GM12801 (cell line): ENCODE measurements around the gene SHOX.

Experiments
- CTCF ChIP-seq: IDR thresholded peaks from one replicate; pipeline ENCODE4 v1.5.1; 2011; ENCODE audit warnings: control low read depth; ENCODE audit not compliant: insufficient read length; ENCODE audit errors: extremely low read depth

The SHOX gene

GRCh38 chrX:630612-631496, at the start of gene SHOX:
SHOX (plus strand) TSS chrX:630791; CDS start chrX:630898, 107 bp downstream.
- TF ChIP-seq CTCF, result no peak

- TF ChIP-seq CTCF, result no peak
Measured at GRCh38 chrX:581066-581465, 49.5 kb upstream of the SHOX start.

- no peak for TF ChIP-seq CTCF
Measured at GRCh38 chrX:581720-582298, 48.8 kb upstream of the SHOX start.

GRCh38 chrX:584572-584971, 46.0 kb upstream of the SHOX start:
- TF ChIP-seq CTCF, result no peak

GRCh38 chrX:585115-585808, 45.3 kb upstream of the SHOX start:
- TF ChIP-seq CTCF, result no peak

GRCh38 chrX:586351-586750, 44.2 kb upstream of the SHOX start:
- TF ChIP-seq CTCF, result no peak

- TF ChIP-seq CTCF, result no peak
Measured at GRCh38 chrX:590693-591404, 39.7 kb upstream of the SHOX start.
